GM12878 (cell line): ENCODE data around the gene NOP10. TPM values are rescaled to one million over a fixed set of nuclear protein-coding genes. Genes with fewer than 3 reads are reported as not detected.
A peak's percentile ranks its signal among the peaks of the same experiment; 100 is the strongest.

Source experiments
- ATF7 ChIP-seq: fragments of 450-650 bp; IDR thresholded peaks from 2 replicates; pipeline ENCODE4 v1.6.1; 2016; ENCODE audit warnings: low read depth, mild to moderate bottlenecking
- CBX5 ChIP-seq: sonication (generic); IDR thresholded peaks from 2 replicates; pipeline ENCODE4 v1.6.1; 2016; ENCODE audit warnings: low read depth, moderate library complexity, mild to moderate bottlenecking, inconsistent platforms
- E4F1 ChIP-seq: fragments of 450-650 bp; IDR thresholded peaks from 2 replicates; pipeline ENCODE4 v1.6.1; 2018; ENCODE audit warnings: borderline replicate concordance, mild to moderate bottlenecking; ENCODE audit not compliant: partially characterized antibody
- ETV6 ChIP-seq, 2 experiments: fragments of 450-650 bp in 1 of 2; IDR thresholded peaks in 1 of 2; conservative IDR thresholded peaks in 1 of 2; 2 replicates each; pipeline ENCODE4 v1.6.1; 2014; ENCODE audit warnings: antibody characterized with exemption in 1 of 2, borderline replicate concordance in 1 of 2, low read depth in 1 of 2, mild to moderate bottlenecking in 1 of 2, moderate library complexity in 1 of 2
- GATAD2B ChIP-seq: fragments of 450-650 bp; conservative IDR thresholded peaks from 2 replicates; pipeline ENCODE4 v1.6.1; 2017; ENCODE audit warnings: low read depth, mild to moderate bottlenecking, moderate library complexity
- IRF5 ChIP-seq: fragments of 450-650 bp; IDR thresholded peaks from 2 replicates; pipeline ENCODE4 v1.6.1; 2017; ENCODE audit warnings: borderline replicate concordance
- MEF2A ChIP-seq: IDR thresholded peaks from 2 replicates; pipeline ENCODE4 v1.6.1; 2011; ENCODE audit warnings: low read depth, mild to moderate bottlenecking, low read length, moderate library complexity; ENCODE audit not compliant: insufficient read depth
- NRF1 ChIP-seq: conservative IDR thresholded peaks from 2 replicates; pipeline ENCODE4 v1.6.1; 2011; ENCODE audit warnings: mild to moderate bottlenecking, low read depth, low read length, improper control_type of control experiment
- POU2F2 ChIP-seq: IDR thresholded peaks from 3 replicates; pipeline ENCODE4 v1.6.1; 2011; ENCODE audit warnings: low read depth, mild to moderate bottlenecking, low read length, borderline replicate concordance
- RBBP5 ChIP-seq: fragments of 200-600 bp; sonication (generic); conservative IDR thresholded peaks from 2 replicates; pipeline ENCODE4 v1.6.1; 2016
- SMAD5 ChIP-seq: IDR thresholded peaks from 2 replicates; pipeline ENCODE4 v1.6.1; 2016; ENCODE audit warnings: antibody characterized with exemption, low read depth
- SRF ChIP-seq, 2 experiments: IDR thresholded peaks; 2 replicates each; pipeline ENCODE4 v1.6.1; 2011; ENCODE audit warnings: low read depth in 2 of 2, low read length in 2 of 2, mild to moderate bottlenecking in 1 of 2, moderate library complexity in 1 of 2
- TCF12 ChIP-seq: IDR thresholded peaks from 2 replicates; pipeline ENCODE4 v1.6.1; 2011; ENCODE audit warnings: low read depth, mild to moderate bottlenecking, low read length
- ZZZ3 ChIP-seq: IDR thresholded peaks from 2 replicates; pipeline ENCODE4 v1.6.1; 2011; ENCODE audit warnings: low read depth; ENCODE audit not compliant: control insufficient read depth, insufficient read length
- polyA plus RNA-seq, 11 experiments: library from polyadenylated mRNA; depleted of rRNA in 4 of 11; unstranded in 6 of 11; stranded (reverse) in 5 of 11; fragments of >200 nt; fragmentation: Nextera tagmentation in 4 of 11; fragmentation: Illumina TruSeq in 1 of 11; extraction: Ambion mirVana in 4 of 11; extraction: Trizol in 1 of 11; gene quantifications; 1 replicate in 1 of 11; 2 replicates in 10 of 11; pipeline versions ENCODE4 v1.2.1 to v1.2.3, GENCODE V29; 2011 to 2016; ENCODE audit warnings: inconsistent platforms in 2 of 11, missing spikeins in 2 of 11, low read depth in 1 of 11
- total RNA-seq, 4 experiments: library from RNA; depleted of rRNA in 3 of 4; stranded (reverse); fragments of >200 nt in 3 of 4; fragmentation: Illumina TruSeq in 1 of 4; extraction: Trizol in 1 of 4; gene quantifications; 2 replicates each; pipeline versions ENCODE4 v1.2.1 to v1.2.3, GENCODE V29; 2013 to 2021
- TF ChIP-seq, protein P1 (sequence below): fragments of 450-650 bp; formaldehyde crosslinking; IDR thresholded peaks from 2 replicates; pipeline ENCODE4 v1.5.0; 2022; ENCODE audit warnings: mild to moderate bottlenecking, missing genetic modification characterization
- TF ChIP-seq, protein P2 (sequence below): fragments of 450-650 bp; IDR thresholded peaks from 2 replicates; pipeline ENCODE4 v1.6.1; 2016; ENCODE audit warnings: mild to moderate bottlenecking
- TF ChIP-seq, protein P3 (sequence below): fragments of 150-350 bp; IDR thresholded peaks from 2 replicates; pipeline ENCODE4 v1.6.1; 2014; ENCODE audit warnings: mild to moderate bottlenecking, low read depth, low read length

NOP10 gene
- total and polyA plus RNA-seq, 10 of the 15 experiments (the other 5 are each of a cell fraction or from before 2014, with no cell fraction given), result 225 to 1,778 (median 537) TPM

DNA sequence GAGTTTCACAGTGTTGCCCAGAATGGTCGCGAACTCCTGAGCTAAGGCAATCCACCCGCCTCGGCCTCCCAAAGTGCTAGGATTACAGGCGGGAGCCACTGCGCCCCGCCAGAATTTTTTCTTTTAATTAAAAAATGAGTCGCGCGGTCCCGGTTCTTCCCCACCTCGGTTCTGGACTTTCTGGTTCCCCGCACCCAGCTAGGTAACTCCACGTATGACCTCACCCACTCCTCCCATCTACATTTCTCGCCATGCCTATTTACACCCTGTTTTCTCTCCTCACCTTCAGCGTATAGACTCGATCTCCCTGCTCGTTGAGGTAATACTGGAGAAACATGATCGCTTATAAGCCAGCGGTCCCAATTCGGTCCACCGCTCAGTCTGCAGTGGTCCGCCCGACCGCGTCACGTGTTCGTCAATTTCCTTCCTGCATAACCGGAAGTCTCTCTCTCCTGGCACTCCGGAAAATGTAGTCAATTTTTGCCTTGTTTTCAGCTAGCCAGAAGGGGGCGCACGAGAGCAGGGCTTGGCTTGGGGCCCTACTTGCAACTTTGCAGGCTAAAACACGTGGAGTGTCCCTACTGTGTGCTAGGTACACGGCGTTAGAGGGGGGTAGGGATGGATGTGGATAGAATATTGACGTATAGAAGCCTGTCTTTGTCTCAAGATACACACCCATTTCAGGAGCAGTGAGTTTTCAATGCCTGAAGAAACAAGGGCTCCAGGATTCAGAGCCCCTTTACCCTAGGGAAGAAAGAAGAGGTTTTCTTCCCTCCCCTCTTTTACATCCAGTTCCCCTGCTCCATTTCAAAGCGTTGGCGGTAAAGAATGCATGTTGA is at the start of gene NOP10, which contains the start of gene NUTM1 (continued):
- TF ChIP-seq NRF1 (no peak; the same call in 1 of the 2 replicates), RBBP5 (no peak), MEF2A (0 out of 2 replicates have a peak, but pooled peaks have one; percentile 56), E4F1 (no peak), CBX5 (no peak), ATF7 (peak; percentile 93), IRF5 (no peak), SRF (IDR thresholded peaks at IDR 0.05; ENCODE audit: low read depth in 2 of 2, low read length in 2 of 2) (peak in 1 of 2 experiments; percentile 45; a peak in 1 of 4 replicates), TCF12 (no peak), GATAD2B (peak; percentile 78; the same call in 1 of the 2 replicates), ETV6 (conservative IDR thresholded peaks at IDR 0.05 in 1 of 2, IDR thresholded peaks at IDR 0.05 in 1 of 2; ENCODE audit: borderline replicate concordance in 1 of 2, low read depth in 1 of 2) (peak in 1 of 2 experiments; percentile 100; a peak in 3 of 4 replicates), POU2F2 (peak; percentile 86; the same call in 2 of the 3 replicates), SMAD5 (peak; percentile 84), ZZZ3 (no peak)
- TF ChIP-seq, protein P1, sequence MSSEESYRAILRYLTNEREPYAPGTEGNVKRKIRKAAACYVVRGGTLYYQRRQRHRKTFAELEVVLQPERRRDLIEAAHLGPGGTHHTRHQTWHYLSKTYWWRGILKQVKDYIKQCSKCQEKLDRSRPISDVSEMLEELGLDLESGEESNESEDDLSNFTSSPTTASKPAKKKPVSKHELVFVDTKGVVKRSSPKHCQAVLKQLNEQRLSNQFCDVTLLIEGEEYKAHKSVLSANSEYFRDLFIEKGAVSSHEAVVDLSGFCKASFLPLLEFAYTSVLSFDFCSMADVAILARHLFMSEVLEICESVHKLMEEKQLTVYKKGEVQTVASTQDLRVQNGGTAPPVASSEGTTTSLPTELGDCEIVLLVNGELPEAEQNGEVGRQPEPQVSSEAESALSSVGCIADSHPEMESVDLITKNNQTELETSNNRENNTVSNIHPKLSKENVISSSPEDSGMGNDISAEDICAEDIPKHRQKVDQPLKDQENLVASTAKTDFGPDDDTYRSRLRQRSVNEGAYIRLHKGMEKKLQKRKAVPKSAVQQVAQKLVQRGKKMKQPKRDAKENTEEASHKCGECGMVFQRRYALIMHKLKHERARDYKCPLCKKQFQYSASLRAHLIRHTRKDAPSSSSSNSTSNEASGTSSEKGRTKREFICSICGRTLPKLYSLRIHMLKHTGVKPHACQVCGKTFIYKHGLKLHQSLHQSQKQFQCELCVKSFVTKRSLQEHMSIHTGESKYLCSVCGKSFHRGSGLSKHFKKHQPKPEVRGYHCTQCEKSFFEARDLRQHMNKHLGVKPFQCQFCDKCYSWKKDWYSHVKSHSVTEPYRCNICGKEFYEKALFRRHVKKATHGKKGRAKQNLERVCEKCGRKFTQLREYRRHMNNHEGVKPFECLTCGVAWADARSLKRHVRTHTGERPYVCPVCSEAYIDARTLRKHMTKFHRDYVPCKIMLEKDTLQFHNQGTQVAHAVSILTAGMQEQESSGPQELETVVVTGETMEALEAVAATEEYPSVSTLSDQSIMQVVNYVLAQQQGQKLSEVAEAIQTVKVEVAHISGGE, result no peak; the same call in 1 of the 2 replicates
- TF ChIP-seq, protein P2, sequence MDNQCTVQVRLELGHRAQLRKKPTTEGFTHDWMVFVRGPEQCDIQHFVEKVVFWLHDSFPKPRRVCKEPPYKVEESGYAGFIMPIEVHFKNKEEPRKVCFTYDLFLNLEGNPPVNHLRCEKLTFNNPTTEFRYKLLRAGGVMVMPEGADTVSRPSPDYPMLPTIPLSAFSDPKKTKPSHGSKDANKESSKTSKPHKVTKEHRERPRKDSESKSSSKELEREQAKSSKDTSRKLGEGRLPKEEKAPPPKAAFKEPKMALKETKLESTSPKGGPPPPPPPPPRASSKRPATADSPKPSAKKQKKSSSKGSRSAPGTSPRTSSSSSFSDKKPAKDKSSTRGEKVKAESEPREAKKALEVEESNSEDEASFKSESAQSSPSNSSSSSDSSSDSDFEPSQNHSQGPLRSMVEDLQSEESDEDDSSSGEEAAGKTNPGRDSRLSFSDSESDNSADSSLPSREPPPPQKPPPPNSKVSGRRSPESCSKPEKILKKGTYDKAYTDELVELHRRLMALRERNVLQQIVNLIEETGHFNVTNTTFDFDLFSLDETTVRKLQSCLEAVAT, result peak; percentile 17; the same call in 1 of the 2 replicates
- TF ChIP-seq, protein P3, sequence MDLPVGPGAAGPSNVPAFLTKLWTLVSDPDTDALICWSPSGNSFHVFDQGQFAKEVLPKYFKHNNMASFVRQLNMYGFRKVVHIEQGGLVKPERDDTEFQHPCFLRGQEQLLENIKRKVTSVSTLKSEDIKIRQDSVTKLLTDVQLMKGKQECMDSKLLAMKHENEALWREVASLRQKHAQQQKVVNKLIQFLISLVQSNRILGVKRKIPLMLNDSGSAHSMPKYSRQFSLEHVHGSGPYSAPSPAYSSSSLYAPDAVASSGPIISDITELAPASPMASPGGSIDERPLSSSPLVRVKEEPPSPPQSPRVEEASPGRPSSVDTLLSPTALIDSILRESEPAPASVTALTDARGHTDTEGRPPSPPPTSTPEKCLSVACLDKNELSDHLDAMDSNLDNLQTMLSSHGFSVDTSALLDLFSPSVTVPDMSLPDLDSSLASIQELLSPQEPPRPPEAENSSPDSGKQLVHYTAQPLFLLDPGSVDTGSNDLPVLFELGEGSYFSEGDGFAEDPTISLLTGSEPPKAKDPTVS, result no peak
